K562 (cell line): ENCODE results near the gene PPP4R4. TPM values are rescaled to one million over a fixed set of nuclear protein-coding genes. Genes with fewer than 3 reads are reported as not detected.

Experiments
- ATAC-seq: fragments of 200-7000 bp; cut with Tn5 transposase; 3 replicates; pipeline ENCODE4 v1.9.1; 2020; ENCODE audit warnings: moderate library complexity
- BruUV-seq: library from RNA; stranded (reverse); fragments of 400-500 nt; replicated peaks from 2 replicates; lab custom pipeline; 2021; lab: Mats Ljungman, UMichigan
- CTCF ChIA-PET: fragments of 300-600 bp; formaldehyde crosslinking; extraction: SDS; loops from one replicate; lab custom pipeline; 2021; ENCODE audit warnings: low intra/inter-chr PET ratio; lab: Yijun Ruan, JAX
- POLR2A ChIA-PET: fragments of 300-600, 350-650 bp; sonication (Branson Sonifier 250); formaldehyde crosslinking; extraction: SDS; loops from one replicate; lab custom pipeline; 2021; ENCODE audit warnings: antibody characterized with exemption, inconsistent platforms; lab: Yijun Ruan, JAX
- DNase-seq, 4 experiments: peaks; one replicate each; pipeline versions ENCODE4 v3.0.0 to v3.0.0-alpha.2; 2011 to 2018; ENCODE audit warnings: low spot score in 3 of 4, mixed read lengths in 3 of 4; ENCODE audit errors: extremely low read depth in 1 of 4
- FAIRE-seq: peaks from 2 replicates; lab custom pipeline; 2011; peaks lifted over from hg19 to GRCh38; lab: Jason Lieb, UNC
- H2AFZ ChIP-seq: 2 replicates; pipeline ENCODE4 v1.6.0; 2011; ENCODE audit warnings: low read depth, low read length, control low read depth, inconsistent platforms
- H3K27ac ChIP-seq: fragments of 200-600 bp; 3 replicates; pipeline ENCODE4 v1.8.0; 2011; ENCODE audit warnings: low read depth, mild to moderate bottlenecking, control low read depth, inconsistent platforms, low read length, moderate library complexity, mixed read lengths; ENCODE audit errors: extremely low read depth
- H3K27me3 ChIP-seq, 2 experiments: fragments of 300-600 bp in 1 of 2; 2 replicates in 1 of 2; 3 replicates in 1 of 2; pipeline versions ENCODE4 v1.6.0 to v1.8.0; 2011; ENCODE audit warnings: inconsistent platforms in 2 of 2, low read length in 2 of 2, mild to moderate bottlenecking in 1 of 2, mixed read lengths in 1 of 2, moderate library complexity in 1 of 2; ENCODE audit not compliant: control insufficient read depth in 2 of 2, insufficient read depth in 2 of 2
- H3K36me3 ChIP-seq: fragments of 300-600 bp; 3 replicates; pipeline ENCODE4 v1.8.0; 2011; ENCODE audit warnings: mild to moderate bottlenecking, low read length, inconsistent platforms; ENCODE audit not compliant: control insufficient read depth, insufficient read depth
- H3K4me1 ChIP-seq, 2 experiments: fragments of 200-600 bp in 1 of 2; replicated peaks in 1 of 2; 2 replicates in 1 of 2; 3 replicates in 1 of 2; pipeline versions ENCODE4 v1.5.1 to v1.8.0; 2011; ENCODE audit warnings: inconsistent platforms in 2 of 2, low read length in 2 of 2, mild to moderate bottlenecking in 1 of 2, mixed read lengths in 1 of 2, moderate library complexity in 1 of 2; ENCODE audit not compliant: control insufficient read depth in 2 of 2, insufficient read depth in 2 of 2
- H3K4me2 ChIP-seq: 2 replicates; pipeline ENCODE4 v1.6.1; 2011; ENCODE audit warnings: low read length, control low read depth, inconsistent platforms, mixed read lengths; ENCODE audit not compliant: insufficient read depth
- H3K4me3 ChIP-seq: fragments of 200-600 bp; sonication (generic), shearing (Covaris generic); 2 replicates; pipeline ENCODE4 v1.5.1; 2016; ENCODE audit warnings: control low read depth, inconsistent platforms
- H3K79me2 ChIP-seq: fragments of 200-600 bp; 3 replicates; pipeline ENCODE4 v1.8.0; 2011; ENCODE audit warnings: low read length, inconsistent platforms; ENCODE audit not compliant: control insufficient read depth, insufficient read depth
- H3K9ac ChIP-seq, 2 experiments: 2 replicates each; pipeline versions ENCODE4 v1.6.0 to v1.6.1; 2011; ENCODE audit warnings: low read depth in 2 of 2, low read length in 2 of 2, control low read depth in 1 of 2, inconsistent platforms in 1 of 2, mild to moderate bottlenecking in 1 of 2, mixed read lengths in 1 of 2; ENCODE audit not compliant: insufficient read depth in 1 of 2
- H3K9me1 ChIP-seq: one replicate; pipeline ENCODE4 v1.6.0; 2011; ENCODE audit warnings: inconsistent platforms, mild to moderate bottlenecking, low read length, moderate library complexity; ENCODE audit not compliant: control insufficient read depth, insufficient read depth
- H3K9me3 ChIP-seq: replicated peaks from 2 replicates; pipeline ENCODE4 v1.5.1; 2011; ENCODE audit warnings: low read depth, low read length, inconsistent platforms; ENCODE audit not compliant: control insufficient read depth, insufficient read depth
- H4K20me1 ChIP-seq: replicated peaks from 2 replicates; pipeline ENCODE4 v1.6.1; 2011; ENCODE audit warnings: low read length, inconsistent platforms, mixed read lengths; ENCODE audit not compliant: control insufficient read depth, insufficient read depth
- ARHGAP35 ChIP-seq: fragments of 450-650 bp; IDR thresholded peaks from 2 replicates; pipeline ENCODE4 v1.6.1; 2018; ENCODE audit not compliant: partially characterized antibody
- ATF1 ChIP-seq, 2 experiments: fragments of 450-650 bp in 1 of 2; IDR thresholded peaks; 2 replicates each; pipeline ENCODE4 v1.6.1; 2016; ENCODE audit warnings: missing compliant biosample characterization in 1 of 2, missing genetic modification characterization in 1 of 2
- HDAC2 ChIP-seq: fragments of 450-650 bp; IDR thresholded peaks from 2 replicates; pipeline ENCODE4 v1.6.1; 2016; ENCODE audit warnings: mild to moderate bottlenecking
- NFE2L1 ChIP-seq: fragments of 450-650 bp; IDR thresholded peaks from 2 replicates; pipeline ENCODE4 v1.6.1; 2016; ENCODE audit warnings: missing genetic modification characterization, low read depth, mild to moderate bottlenecking, missing compliant biosample characterization, moderate library complexity, borderline replicate concordance
- RBFOX2 ChIP-seq: fragments of 200-400 bp; formaldehyde crosslinking; IDR thresholded peaks from 2 replicates; pipeline ENCODE4 v1.6.1; 2017; ENCODE audit warnings: low read depth, mild to moderate bottlenecking, low read length, moderate library complexity
- SRSF9 ChIP-seq: fragments of 200-400 bp; formaldehyde crosslinking; IDR thresholded peaks from 2 replicates; pipeline ENCODE4 v1.6.1; 2017; ENCODE audit warnings: low read depth, low read length, borderline replicate concordance
- TEAD1 ChIP-seq, 2 experiments: fragments of 450-650 bp in 1 of 2; sonication (generic) in 1 of 2; formaldehyde crosslinking; IDR thresholded peaks; 2 replicates each; pipeline versions ENCODE4 v1.4.0 to v1.8.0; 2020 to 2022; ENCODE audit warnings: mild to moderate bottlenecking in 2 of 2, missing genetic modification reagents in 1 of 2
- ZBTB17 ChIP-seq: fragments of 450-650 bp; formaldehyde crosslinking; IDR thresholded peaks from 2 replicates; pipeline ENCODE4 v1.4.0; 2020; ENCODE audit warnings: mild to moderate bottlenecking
- ZBTB9 ChIP-seq: fragments of 450-650 bp; formaldehyde crosslinking; IDR thresholded peaks from 2 replicates; pipeline ENCODE4 v1.4.0; 2020; ENCODE audit warnings: mild to moderate bottlenecking, moderate library complexity
- ZNF280B ChIP-seq: fragments of 250-450 bp; sonication (Bioruptor Pico); IDR thresholded peaks from 2 replicates; pipeline ENCODE4 v1.5.1; 2021; ENCODE audit warnings: mild to moderate bottlenecking
- ZNF586 ChIP-seq: fragments of 450-650 bp; formaldehyde crosslinking; conservative IDR thresholded peaks from 2 replicates; pipeline ENCODE4 v1.4.0; 2020; ENCODE audit warnings: mild to moderate bottlenecking, moderate library complexity
- whole genome bisulfite sequencing: fragments of 100-300 bp; shearing (Covaris generic); methylation state at CpG from one replicate; pipeline ENCODE4 v1.1.6; 2016; ENCODE audit warnings: low coverage, mixed read lengths; ENCODE audit not compliant: insufficient coverage; ENCODE audit errors: missing lambda C conversion rate; 5-methylcytosine and 5-hydroxymethylcytosine counted together
- in situ Hi-C: fragments of 300-500 bp; cut with MboI; formaldehyde crosslinking; loops from 4 replicates; pipeline ENCODE4 v1.15.0; 2018; ENCODE audit warnings: inconsistent platforms, mixed read lengths
- intact Hi-C: fragments of 100-400 bp; cut with micrococcal nuclease; formaldehyde crosslinking; loops from 2 replicates; pipeline ENCODE4 v1.14.2; 2022
- polyA plus RNA-seq, 8 experiments: library from polyadenylated mRNA; depleted of rRNA in 4 of 8; stranded (reverse) in 5 of 8; unstranded in 3 of 8; fragments of >200 nt; fragmentation: Nextera tagmentation in 2 of 8; fragmentation: Illumina TruSeq in 1 of 8; extraction: Ambion mirVana in 2 of 8; extraction: Trizol in 1 of 8; gene quantifications; 2 replicates each; pipeline versions ENCODE4 v1.2.1 to v1.2.3, GENCODE V29; 2011 to 2014; ENCODE audit warnings: inconsistent platforms in 1 of 8, missing spikeins in 1 of 8
- total RNA-seq, 7 experiments: library from RNA; depleted of rRNA in 6 of 7; stranded (reverse); fragments of >200 nt in 6 of 7; fragmentation: Illumina TruSeq in 2 of 7; extraction: Trizol in 2 of 7; gene quantifications; 2 replicates each; pipeline versions ENCODE4 v1.2.1 to v1.2.3, GENCODE V29; 2011 to 2021; ENCODE audit warnings: low replicate concordance in 1 of 7
- TF ChIP-seq, protein P1 (sequence below): sonication (generic); formaldehyde crosslinking; IDR thresholded peaks from 2 replicates; pipeline ENCODE4 v1.8.0; 2022; ENCODE audit warnings: mild to moderate bottlenecking, missing genetic modification reagents

The PPP4R4 gene
- total and polyA plus RNA-seq, 9 of the 15 experiments (the other 6 are each of a cell fraction or from before 2014, with no cell fraction given) = 0.11 to 0.26 TPM; not detected in 7

GRCh38 chr14:94312481-94313246 lies 138.5 kb downstream of the PPP4R4 start (continued):
- TF ChIP-seq ZNF280B (CRISPR knock-in tag) = no peak
- TF ChIP-seq, protein P1, sequence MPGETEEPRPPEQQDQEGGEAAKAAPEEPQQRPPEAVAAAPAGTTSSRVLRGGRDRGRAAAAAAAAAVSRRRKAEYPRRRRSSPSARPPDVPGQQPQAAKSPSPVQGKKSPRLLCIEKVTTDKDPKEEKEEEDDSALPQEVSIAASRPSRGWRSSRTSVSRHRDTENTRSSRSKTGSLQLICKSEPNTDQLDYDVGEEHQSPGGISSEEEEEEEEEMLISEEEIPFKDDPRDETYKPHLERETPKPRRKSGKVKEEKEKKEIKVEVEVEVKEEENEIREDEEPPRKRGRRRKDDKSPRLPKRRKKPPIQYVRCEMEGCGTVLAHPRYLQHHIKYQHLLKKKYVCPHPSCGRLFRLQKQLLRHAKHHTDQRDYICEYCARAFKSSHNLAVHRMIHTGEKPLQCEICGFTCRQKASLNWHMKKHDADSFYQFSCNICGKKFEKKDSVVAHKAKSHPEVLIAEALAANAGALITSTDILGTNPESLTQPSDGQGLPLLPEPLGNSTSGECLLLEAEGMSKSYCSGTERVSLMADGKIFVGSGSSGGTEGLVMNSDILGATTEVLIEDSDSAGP = no peak

- H3K27me3 ChIP-seq = no peaks in the 10 kb centered on the region
- ChIA-PET CTCF (no interaction called here), POLR2A (no interaction called here)
- in situ Hi-C loops = no loop called here
- DNase-seq (no peak), ATAC-seq (no peak), FAIRE-seq (no peak)
- H4K20me1 ChIP-seq = no peaks in the 10 kb centered on the region
- no peak overlapping the region for H3K27ac ChIP-seq
- WGBS = 1% methylated on average over 7 of the region's 8 CpGs
- H3K9me1 ChIP-seq = no peaks in the 10 kb centered on the region
- H3K9me3 ChIP-seq = no peaks in the 10 kb centered on the region
- no peaks in the 10 kb centered on the region for H3K4me1 ChIP-seq
- H3K79me2 ChIP-seq = no peaks in the 10 kb centered on the region
- H3K9ac ChIP-seq = no peak overlapping the region
- intact Hi-C loops = no loop called here
- H3K4me2 ChIP-seq = no peak overlapping the region
- H3K4me3 ChIP-seq = no peak overlapping the region
- H2AFZ ChIP-seq = no peak overlapping the region
- no peaks in the 10 kb centered on the region for H3K36me3 ChIP-seq
- no TSS peak for BruUV-seq
- TF ChIP-seq ZBTB9 (CRISPR knock-in tag) (no peak), ATF1 (CRISPR knock-in tag; IDR thresholded peaks at IDR 0.05) (no peak), ATF1 (tag; IDR thresholded peaks at IDR 0.05) (no peak), ARHGAP35 (no peak), NFE2L1 (no peak), SRSF9 (no peak), RBFOX2 (no peak), ZNF586 (CRISPR knock-in tag) (no peak), HDAC2 (no peak), ZBTB17 (CRISPR knock-in tag) (no peak), TEAD1 (CRISPR knock-in tag; IDR thresholded peaks at IDR 0.05) (no peak)
Measured at GRCh38 chr14:94313991-94314655, 140.0 kb downstream of the PPP4R4 start.
